ENCODE measurements around the gene MAP3K8. TPM values are rescaled to one million over a fixed set of nuclear protein-coding genes. Genes with fewer than 3 reads are reported as not detected.

The MAP3K8 gene
- total RNA-seq, result 42.8 TPM

- peak; percentile 94 for DNase-seq (ENCODE audit: low spot score)
These were observed at the start of gene MAP3K8 for GRCh38 chr10:30433730-30434272. MAP3K8 (plus strand) TSS chr10:30434184; CDS start chr10:30438939, 4,755 bp downstream.

- no peak for DNase-seq (ENCODE audit: low spot score)
These were observed 49.2 kb upstream of the MAP3K8 start for GRCh38 chr10:30384701-30385201.

GRCh38 chr10:30386801-30387588 lies 47.0 kb upstream of the MAP3K8 start:
- DNase-seq (ENCODE audit: low spot score), result no peak

GRCh38 chr10:30387646-30388243 lies 46.2 kb upstream of the MAP3K8 start:
- no peak for DNase-seq (ENCODE audit: low spot score)

GRCh38 chr10:30389543-30389942 lies 44.4 kb upstream of the MAP3K8 start:
- DNase-seq (ENCODE audit: low spot score), result no peak

- no peak for DNase-seq (ENCODE audit: low spot score)
These were observed 43.8 kb upstream of the MAP3K8 start for GRCh38 chr10:30390207-30390606.

GRCh38 chr10:30391266-30391665 lies 42.7 kb upstream of the MAP3K8 start:
- no peak for DNase-seq (ENCODE audit: low spot score)

GRCh38 chr10:30392564-30392990 lies 41.4 kb upstream of the MAP3K8 start:
- peak; percentile 70 for DNase-seq (ENCODE audit: low spot score)

- no peak for DNase-seq (ENCODE audit: low spot score)
These were observed 37.7 kb upstream of the MAP3K8 start for GRCh38 chr10:30396293-30396692.

- DNase-seq (ENCODE audit: low spot score), result no peak
These were observed 37.3 kb upstream of the MAP3K8 start for GRCh38 chr10:30396698-30397097.

- DNase-seq (ENCODE audit: low spot score), result no peak
These were observed 35.8 kb upstream of the MAP3K8 start for GRCh38 chr10:30398193-30398592.

GRCh38 chr10:30398788-30399187 lies 35.2 kb upstream of the MAP3K8 start:
- no peak for DNase-seq (ENCODE audit: low spot score)

GRCh38 chr10:30403494-30403893 lies 30.5 kb upstream of the MAP3K8 start:
- DNase-seq (ENCODE audit: low spot score), result no peak

- DNase-seq (ENCODE audit: low spot score), result no peak
These were observed 29.4 kb upstream of the MAP3K8 start for GRCh38 chr10:30404540-30404939.

- no peak for DNase-seq (ENCODE audit: low spot score)
These were observed 22.7 kb upstream of the MAP3K8 start for GRCh38 chr10:30411263-30411662.

- no peak for DNase-seq (ENCODE audit: low spot score)
These were observed 21.1 kb upstream of the MAP3K8 start for GRCh38 chr10:30412901-30413300.

- DNase-seq (ENCODE audit: low spot score), result no peak
These were observed 19.9 kb upstream of the MAP3K8 start for GRCh38 chr10:30413996-30414576.

- no peak for DNase-seq (ENCODE audit: low spot score)
These were observed 18.4 kb upstream of the MAP3K8 start for GRCh38 chr10:30415593-30415992.

- no peak for DNase-seq (ENCODE audit: low spot score)
These were observed 16.7 kb upstream of the MAP3K8 start for GRCh38 chr10:30417301-30417700.

- DNase-seq (ENCODE audit: low spot score), result no peak
These were observed 13.7 kb upstream of the MAP3K8 start for GRCh38 chr10:30420266-30420665.

- DNase-seq (ENCODE audit: low spot score), result no peak
These were observed 13.2 kb upstream of the MAP3K8 start for GRCh38 chr10:30420766-30421165.

- no peak for DNase-seq (ENCODE audit: low spot score)
These were observed 11.8 kb upstream of the MAP3K8 start for GRCh38 chr10:30422151-30422695.
